GM12892 (cell line): ENCODE measurements around the gene PDE7B.

Experiments used
- POLR2A ChIP-seq: IDR thresholded peaks from 2 replicates; pipeline ENCODE4 v1.6.1; 2011; ENCODE audit warnings: low read depth, low read length, control low read depth
- POLR2AphosphoS5 ChIP-seq: IDR thresholded peaks from 2 replicates; pipeline ENCODE4 v1.6.1; 2011; ENCODE audit warnings: low read depth, low read length, control low read depth
- TAF1 ChIP-seq: IDR thresholded peaks from 2 replicates; pipeline ENCODE4 v1.6.1; 2011; ENCODE audit warnings: low read depth, mild to moderate bottlenecking, control low read depth, low read length, borderline replicate concordance

DNA sequence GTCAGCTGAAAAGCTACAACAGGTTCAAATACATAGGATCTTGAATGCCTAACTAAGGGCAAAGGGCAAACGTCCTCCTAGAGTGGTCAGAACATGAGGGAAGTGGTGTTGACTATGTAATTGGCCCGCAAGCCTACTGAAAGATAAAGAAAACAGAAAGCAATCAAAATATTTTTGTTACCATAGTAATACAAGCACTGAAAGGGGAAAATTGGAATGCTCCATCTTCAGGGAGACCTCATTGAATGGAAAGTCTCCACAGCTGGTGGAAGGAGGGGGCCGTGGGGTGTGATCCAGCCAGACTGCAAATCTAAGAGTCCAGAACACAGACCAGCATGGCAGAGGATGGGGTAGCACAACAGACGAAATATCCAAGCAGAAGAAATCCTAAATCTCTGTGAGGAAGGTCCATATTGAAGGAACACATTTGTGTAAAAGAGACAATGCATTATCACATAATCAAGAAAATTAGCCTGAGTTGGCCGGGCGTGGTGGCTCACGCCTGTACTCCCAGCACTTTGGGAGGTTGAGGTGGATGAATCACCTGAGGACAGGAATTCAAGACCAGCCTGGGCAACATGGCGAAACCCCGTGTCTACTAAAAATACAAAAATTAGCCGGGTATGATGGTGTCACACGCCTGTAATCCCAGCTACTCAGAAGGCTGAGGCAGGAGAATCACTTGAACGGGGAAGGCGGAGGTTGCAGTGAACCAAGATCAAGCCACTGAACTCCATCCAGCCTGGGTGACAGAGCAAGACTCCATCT is 359.1 kb downstream of the PDE7B start:
- TF ChIP-seq POLR2A (no peak), TAF1 (no peak), POLR2AphosphoS5 (no peak)
